NCI-H2196 (cell line): Measurements from ENCODE around the gene PADI6.

ENCODE experiments used
- DNase-seq: peaks from one replicate; lab custom pipeline; 2025; ENCODE audit not compliant: unreplicated experiment; lab: John Stamatoyannopoulos, UW

PADI6 gene

GRCh38 chr1:17356387-17357026 lies 15.5 kb upstream of the PADI6 start:
- no peak for DNase-seq

- no peak for DNase-seq
Measured at GRCh38 chr1:17358557-17358956, 13.4 kb upstream of the PADI6 start.

GRCh38 chr1:17359031-17359430 lies 13.0 kb upstream of the PADI6 start:
- no peak for DNase-seq

- DNase-seq, result no peak
Measured at GRCh38 chr1:17359808-17360207, 12.2 kb upstream of the PADI6 start.

GRCh38 chr1:17360272-17360956 lies 11.6 kb upstream of the PADI6 start:
- DNase-seq, result no peak

GRCh38 chr1:17361687-17362086 lies 10.3 kb upstream of the PADI6 start:
- DNase-seq, result no peak

- DNase-seq, result no peak
Measured at GRCh38 chr1:17363351-17363750, 8.6 kb upstream of the PADI6 start.

- no peak for DNase-seq
Measured at GRCh38 chr1:17363771-17364170, 8.2 kb upstream of the PADI6 start.

GRCh38 chr1:17365293-17365692 lies 6.7 kb upstream of the PADI6 start:
- no peak for DNase-seq

GRCh38 chr1:17369466-17369865 lies 2.5 kb upstream of the PADI6 start:
- DNase-seq, result no peak

GRCh38 chr1:17370618-17371017 lies 1.4 kb upstream of the PADI6 start:
- DNase-seq, result no peak

- DNase-seq, result no peak
Measured at GRCh38 chr1:17372955-17373354, 959 bp downstream of the PADI6 start.

- no peak for DNase-seq
Measured at GRCh38 chr1:17375651-17376050, 3.7 kb downstream of the PADI6 start.

- DNase-seq, result peak; percentile 35
Measured at GRCh38 chr1:17377325-17377953, 5.4 kb downstream of the PADI6 start.

GRCh38 chr1:17381161-17381560 lies 9.2 kb downstream of the PADI6 start:
- no peak for DNase-seq

- no peak for DNase-seq
Measured at GRCh38 chr1:17392199-17392740, 20.3 kb downstream of the PADI6 start.

GRCh38 chr1:17393230-17393629 lies 21.2 kb downstream of the PADI6 start:
- DNase-seq, result no peak

- no peak for DNase-seq
Measured at GRCh38 chr1:17397910-17398695, 26.1 kb downstream of the PADI6 start.

GRCh38 chr1:17400725-17401341 lies 28.8 kb downstream of the PADI6 start:
- no peak for DNase-seq

- no peak for DNase-seq
Measured at GRCh38 chr1:17401841-17402240, 29.8 kb downstream of the PADI6 start.

GRCh38 chr1:17403081-17403480 lies 31.1 kb downstream of the PADI6 start:
- no peak for DNase-seq
